ENCODE measurements around the gene FBXO42.
A peak's percentile ranks its signal among the peaks of the same experiment; 100 is the strongest.
"Not testable (repeated sequence)": the region's sequence is repeated elsewhere in the genome, so short reads cannot be mapped to it uniquely, and the experiment has no call there.

The FBXO42 gene

DNA sequence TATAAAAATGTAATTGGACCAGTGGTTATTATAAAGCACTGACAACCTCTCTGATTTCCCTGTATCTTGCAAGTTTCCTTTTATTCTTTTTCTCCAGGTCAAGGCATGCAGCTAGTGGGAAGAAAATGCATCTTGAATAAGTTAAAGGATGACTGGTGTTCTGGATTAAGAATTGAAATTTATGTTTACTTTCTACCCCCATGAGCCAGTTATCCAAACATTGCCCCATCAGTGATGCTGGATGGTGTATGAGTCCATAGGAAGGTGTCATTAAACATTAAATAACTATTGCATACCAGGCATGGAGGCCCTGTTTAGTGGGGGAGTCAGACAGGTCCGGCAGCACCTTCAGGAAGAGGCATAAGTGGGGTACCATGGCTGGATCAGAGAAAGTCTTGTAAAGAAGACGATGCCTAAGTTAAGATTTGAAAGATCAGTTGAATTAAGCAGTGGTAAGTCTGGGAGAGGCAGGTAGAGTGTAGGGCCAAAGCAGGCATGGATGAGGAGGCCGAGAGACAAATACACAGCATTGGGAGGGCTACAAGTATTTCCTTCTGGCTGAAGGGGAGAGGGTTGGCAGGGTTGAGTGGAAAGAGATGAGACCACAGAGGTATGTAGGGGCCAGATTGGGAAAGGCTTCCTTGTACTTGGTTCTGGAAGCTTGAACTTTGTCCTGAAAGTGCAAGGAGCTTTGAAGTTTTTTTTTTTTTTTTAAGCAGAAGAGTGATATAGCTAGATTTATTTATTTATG lies 20.4 kb upstream of the FBXO42 start:
- no peak for FAIRE-seq

DNA sequence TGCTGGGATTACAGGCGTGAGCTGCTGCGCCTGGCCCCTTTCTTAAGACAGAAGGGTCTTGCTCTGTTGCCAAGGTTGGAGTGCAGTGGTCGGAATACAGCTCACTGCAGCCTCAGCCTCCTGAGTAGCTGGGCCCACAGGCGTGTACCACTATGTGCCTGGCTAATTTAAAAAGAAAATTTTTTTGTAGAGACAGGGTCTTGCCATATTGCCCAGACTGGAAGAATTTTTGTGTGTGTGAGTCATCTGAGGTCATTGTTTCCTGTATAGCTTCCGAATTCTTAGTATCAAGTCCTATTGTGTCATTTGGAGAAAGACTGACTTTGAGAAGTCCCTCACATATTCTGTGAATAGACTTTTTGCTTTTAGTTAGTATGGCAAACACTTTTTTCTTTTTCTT lies 19.4 kb upstream of the FBXO42 start:
- DNase-seq (ENCODE audit: insufficient read length, low spot score), result no peak

More for the DNA sequence above, 20.4 kb upstream of the FBXO42 start:
- no peak for DNase-seq (ENCODE audit: insufficient read length, low spot score)

DNA sequence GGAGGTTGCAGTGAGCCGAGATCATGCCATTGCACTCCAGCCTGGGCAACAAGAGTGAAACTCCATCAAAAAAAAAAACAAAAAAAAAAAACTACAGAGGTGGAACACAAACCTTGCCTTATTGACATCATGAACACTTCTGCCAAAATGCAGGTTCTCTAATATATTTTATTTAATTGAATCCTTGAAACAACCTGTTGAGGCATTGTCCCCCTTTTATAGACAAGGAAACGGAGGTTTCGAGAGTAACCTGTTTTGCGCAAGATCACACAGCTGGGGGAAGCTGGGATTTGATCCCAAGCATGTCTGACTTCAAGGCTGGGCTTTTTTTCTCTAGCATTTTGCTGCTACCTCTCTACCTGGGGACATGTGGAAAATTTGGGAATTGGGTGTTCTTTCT lies 17.5 kb upstream of the FBXO42 start:
- no peak for FAIRE-seq
- no peak for DNase-seq (ENCODE audit: insufficient read length, low spot score)

More for the DNA sequence above, 19.4 kb upstream of the FBXO42 start:
- no peak for FAIRE-seq

DNA sequence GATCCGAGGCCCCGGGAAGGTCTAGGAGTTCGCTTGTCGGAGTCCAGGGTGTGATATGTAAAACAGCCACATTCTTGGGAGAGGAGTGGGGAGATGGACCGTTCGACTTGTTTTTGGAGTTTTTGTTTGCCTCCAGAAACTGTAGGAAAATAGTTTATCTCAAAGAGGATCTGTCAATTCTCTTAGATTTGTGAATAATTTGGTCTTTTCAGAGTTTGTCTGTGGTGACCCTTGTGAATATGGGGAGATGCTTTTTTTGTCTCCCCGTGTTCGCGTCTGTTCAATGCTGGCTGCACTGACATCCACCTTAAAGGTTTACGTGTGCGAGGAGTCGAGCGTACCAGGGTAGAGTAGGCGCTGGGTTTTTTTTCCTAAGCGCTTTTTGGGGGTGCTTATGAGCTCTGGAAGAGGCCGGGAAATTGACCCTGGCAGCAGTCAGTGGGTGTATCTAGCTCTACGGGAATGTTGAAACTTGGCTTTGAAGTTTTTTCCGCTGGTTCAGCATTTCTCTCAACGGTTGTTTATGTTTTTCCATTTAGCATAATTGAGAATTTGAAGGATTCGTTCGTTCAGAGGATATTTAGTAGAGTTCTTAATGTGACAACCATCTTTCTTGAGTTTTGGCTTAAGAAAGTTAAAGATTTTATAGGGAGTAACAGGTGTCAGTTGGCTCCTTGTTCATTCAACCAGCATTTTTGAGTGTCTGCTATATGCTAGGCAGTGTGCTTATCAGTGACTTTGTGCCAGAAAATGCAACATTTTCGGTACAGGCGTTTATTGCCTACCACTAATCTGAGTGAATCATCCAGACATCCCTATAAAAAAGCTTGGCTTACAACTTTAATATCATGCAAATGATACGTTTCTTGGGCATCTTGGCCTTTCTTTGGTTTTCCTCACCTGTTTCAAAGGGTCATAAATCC lies 15.9 kb upstream of the FBXO42 start:
- DNase-seq (ENCODE audit: insufficient read length, low spot score) (no peak), FAIRE-seq (no peak)

DNA sequence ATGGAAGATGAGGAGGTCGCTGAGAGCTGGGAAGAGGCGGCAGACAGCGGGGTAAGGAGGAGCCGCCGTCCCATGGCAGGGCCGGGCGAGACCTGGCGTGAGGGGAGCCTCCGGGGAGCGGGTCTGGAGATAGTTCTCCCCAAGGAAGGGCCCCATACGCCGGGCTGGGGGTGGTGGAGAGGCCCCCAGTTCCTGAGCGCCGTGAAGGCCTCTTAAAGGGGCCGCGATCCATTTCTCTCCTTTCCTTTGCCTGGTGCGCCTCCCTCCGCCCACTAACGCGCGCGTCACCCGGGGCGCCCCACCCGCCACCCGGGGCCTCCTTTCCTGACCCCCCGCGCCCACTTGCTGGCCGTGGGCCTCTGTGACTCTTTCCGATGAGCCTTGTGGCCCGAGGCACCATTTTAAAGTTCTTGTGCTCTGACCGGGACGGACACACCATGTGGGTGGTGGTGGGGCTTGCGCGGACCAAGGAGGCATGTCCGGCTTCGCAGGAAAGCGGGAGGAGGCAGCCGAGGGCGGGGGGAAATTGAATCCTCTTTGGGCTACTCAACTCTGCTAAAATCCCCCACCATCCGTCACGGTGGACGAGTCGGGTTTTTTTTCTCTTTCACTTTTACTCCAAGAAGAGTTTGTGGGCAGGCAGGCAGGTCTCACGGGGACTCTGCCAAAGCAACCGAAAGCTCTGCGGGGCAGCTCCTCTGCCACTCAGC lies 15.1 kb upstream of the FBXO42 start:
- no peak for DNase-seq (ENCODE audit: insufficient read length, low spot score)
- no peak for FAIRE-seq

DNA sequence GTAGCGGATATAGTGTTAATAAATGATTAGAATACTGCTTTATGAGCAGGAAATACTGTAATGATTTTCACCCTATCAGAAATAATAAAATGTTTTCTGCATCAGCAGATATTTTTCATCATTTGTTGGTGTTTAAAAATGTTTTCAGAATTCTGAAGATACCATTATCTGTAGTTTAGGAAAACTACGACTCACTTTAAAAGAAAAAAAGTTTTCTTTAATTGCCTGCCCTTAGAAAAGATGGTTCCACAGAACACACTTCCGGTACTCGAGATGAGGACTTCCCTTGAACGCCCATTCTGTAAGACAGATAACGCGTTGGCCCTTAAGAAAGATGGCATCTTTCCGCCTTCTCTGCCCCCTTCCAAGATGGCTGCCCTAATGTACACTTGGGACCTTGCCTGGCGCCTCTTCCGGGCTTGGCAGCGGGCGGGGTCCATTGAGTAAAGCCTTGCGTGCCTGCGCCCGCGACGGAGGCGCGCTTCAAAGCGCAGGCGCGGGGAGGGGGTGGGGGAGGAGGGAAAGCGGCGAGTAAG lies 14.5 kb upstream of the FBXO42 start, which contains the start of gene SZRD1:
Gene SZRD1 (plus strand): TSS at position 521 of the 536 bp plus-strand sequence. CDS start 16 bp downstream, outside the sequence.
- peak; percentile 87 for FAIRE-seq
- peak; percentile 86 for DNase-seq (ENCODE audit: insufficient read length, low spot score)

DNA sequence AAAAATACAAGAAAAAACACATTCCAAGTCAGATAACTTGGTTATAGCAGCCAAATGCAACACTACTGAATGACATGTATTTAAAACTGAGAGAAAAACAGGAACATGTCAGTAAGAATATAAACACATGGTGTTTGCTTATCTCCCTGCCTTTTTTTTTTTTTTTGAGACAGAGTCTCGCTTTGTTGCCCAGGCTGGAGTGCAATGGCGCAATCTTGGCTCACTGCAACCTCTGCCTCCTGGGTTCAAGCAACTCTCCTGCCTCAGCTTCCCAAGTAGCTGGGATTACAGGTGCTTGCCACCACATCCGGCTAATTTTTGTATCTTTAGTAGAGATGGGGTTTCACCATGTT lies 12.8 kb upstream of the FBXO42 start:
- FAIRE-seq; DNase-seq (ENCODE audit: insufficient read length, low spot score): not testable (repeated sequence)

DNA sequence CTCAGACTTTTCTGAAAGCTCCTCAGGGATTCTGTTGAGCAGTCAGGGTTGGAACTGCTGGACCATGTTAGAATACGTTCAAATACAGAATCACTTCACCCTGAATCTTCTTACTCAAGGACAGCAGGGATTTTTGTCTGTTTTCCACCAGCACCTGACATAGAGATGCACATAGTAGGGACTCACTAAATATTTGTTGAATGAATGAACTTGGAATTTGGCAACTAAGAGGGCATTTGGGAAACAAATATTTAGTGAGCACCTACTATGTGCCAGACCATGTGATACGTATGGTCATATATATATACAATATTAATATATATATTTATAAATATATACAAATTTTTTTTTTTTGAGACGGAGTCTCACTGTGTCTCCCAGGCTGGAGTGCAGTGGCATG lies 4.6 kb upstream of the FBXO42 start:
- no peak for DNase-seq (ENCODE audit: insufficient read length, low spot score)
- no peak for FAIRE-seq

DNA sequence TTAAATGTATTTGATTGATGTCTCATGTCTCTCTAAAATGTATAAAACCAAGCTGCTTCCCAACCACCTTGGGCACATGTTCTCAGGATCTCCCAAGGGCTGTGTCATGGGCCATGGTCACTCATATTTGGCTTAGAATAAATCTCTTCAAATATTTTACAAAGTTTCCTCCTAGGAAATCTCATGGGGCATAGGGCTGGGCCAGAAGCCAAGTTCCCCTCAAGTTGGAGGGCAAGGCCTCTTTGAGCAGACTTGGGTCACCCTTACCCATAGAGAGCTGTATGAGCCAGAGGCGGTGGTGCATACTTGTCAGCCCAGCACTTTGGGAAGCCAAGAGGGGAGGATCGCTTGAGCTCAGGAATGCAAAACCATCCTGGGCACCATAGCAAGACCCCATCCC lies 2.3 kb upstream of the FBXO42 start:
- FAIRE-seq, result no peak
- DNase-seq (ENCODE audit: insufficient read length, low spot score), result no peak

DNA sequence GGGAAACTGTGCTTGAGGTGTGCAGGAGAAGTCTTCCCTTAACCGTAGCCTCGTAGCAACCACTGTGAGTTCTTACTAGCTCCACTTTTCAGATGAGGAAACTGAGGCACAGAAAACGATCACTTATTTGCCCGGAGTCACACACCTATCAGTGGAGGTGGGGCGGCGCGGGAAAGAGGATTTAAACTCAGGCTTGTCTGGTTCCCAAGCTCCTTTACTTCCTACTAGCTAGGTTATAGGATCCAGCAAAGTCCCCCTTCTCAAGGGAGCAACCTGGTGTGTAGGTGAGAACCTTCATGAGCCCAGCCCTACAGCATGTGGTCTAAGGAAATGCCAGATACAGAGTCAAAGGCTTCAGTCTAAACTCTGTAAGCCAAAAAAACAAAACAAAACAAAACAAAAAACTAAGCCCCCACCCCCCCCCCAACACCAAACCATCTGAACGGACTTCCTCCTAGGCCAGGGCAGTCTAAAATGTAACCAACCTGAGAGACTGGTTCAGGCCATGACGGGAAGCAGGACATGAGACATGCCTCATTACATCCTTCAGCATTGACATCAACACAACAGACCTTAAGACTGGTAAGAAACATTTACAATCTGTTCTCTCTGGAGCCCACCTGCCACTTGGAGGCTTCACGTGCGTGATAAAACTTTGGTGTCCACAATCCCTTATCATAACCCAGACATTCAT lies 709 bp upstream of the FBXO42 start:
- DNase-seq (ENCODE audit: insufficient read length, low spot score) (no peak), FAIRE-seq (no peak)

DNA sequence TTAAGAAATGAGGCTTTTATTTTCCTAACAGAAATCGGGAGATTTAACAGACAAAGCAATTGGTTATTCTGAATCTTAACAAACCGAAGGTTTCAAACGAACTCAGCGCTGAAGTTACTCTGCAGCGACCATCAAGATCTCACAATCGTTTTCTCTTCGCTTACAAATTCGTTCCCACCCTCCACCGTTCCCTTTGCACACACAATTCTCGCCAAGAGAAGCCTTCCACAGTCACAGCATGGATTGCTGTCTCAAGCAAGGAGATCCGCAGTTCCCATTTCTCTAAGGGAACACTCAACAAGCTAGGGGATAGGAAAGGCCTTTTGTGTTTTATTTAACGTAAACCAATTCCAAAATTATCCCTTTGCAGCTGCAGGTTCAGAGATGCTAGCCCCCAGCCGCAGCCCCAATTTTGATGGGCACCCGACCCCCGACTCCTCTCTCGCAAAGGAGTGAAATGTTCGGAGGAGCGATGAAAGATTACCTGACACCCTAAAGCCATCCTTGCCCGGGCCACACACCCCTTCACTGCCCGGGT lies 755 bp downstream of the FBXO42 start:
- DNase-seq (ENCODE audit: insufficient read length, low spot score) (no peak), FAIRE-seq (no peak)

DNA sequence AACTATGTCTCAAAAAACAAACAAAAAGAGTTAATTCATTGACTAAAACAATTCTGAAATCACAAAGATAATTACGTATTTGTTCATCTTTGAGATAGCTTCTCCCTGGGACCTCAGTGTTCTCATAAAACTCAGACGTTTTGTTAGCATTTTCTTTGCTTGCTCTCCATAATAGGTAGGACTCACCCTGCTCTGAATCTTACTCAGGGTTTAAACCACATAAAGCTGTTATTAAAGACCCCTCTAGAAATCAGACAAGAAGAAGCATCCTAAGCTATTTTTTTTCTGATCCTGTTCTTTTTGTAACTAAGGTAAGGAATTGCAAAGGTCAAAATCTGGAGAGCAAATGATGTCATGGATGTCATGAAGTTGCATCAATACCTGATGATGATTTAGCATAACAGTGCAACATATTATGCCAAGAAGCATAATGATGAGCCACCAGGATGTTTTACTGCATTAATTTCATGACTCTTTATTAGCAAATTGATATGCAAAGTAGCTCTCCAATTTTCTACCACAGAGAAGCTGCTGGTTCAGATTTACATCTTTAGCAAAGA lies 2.4 kb downstream of the FBXO42 start:
- DNase-seq (ENCODE audit: insufficient read length, low spot score) (no peak), FAIRE-seq (no peak)

DNA sequence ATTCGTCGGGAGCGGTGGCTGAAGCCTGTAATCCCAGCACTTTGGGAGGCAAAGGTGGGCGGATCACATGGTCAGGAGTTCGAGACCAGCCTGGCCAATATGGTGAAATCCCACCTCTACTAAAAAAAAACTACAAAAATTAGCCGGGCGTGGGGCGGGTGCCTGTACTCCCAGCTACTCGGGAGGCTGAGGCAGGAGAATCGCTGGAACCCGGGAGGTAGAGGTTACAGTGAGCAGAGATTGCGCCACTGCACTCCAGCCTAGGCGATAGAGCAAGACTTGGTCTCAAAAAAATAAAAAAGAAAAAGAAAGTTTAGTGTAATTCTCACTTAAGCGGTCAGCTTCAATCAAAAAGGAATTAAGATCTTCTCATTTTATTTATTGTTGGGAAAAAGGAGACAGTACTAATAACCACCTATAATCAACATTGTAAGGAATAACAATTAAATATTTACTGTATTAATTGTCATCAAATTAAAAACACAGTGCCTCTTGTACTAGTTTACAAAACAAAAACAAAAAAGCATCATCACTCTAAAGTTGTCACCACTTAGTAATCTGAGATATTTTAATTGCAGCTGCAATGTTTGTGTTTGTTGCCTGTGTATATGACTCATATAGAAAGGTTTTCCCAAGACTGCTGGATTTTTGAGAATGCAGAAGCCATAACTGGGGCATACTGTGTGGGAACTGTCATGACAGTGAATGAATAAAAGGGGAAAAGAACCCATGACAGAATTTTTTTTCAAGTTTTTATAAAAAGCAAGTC lies 3.7 kb downstream of the FBXO42 start:
- no peak for FAIRE-seq
- peak; percentile 62 for DNase-seq (ENCODE audit: insufficient read length, low spot score)

DNA sequence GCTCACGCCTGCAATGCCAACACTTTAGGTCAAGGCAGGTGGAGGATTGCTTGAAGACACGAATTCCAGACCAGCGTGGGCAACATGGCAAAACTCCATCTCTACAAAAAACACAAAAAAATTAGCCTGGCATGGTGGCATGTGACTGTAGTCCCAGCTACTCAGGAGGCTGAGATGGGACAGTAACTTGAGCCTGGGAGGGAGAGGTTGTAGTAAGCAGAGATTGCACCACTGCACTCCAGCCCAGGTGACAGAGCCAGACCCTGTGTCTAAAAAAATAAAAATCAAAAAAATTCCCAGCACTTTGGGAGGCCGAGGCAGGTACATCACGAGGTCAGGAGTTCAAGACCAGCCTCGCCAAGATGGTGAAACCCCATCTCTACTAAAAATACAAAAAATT lies 9.0 kb downstream of the FBXO42 start:
- not testable (repeated sequence) for FAIRE-seq; DNase-seq (ENCODE audit: insufficient read length, low spot score)

DNA sequence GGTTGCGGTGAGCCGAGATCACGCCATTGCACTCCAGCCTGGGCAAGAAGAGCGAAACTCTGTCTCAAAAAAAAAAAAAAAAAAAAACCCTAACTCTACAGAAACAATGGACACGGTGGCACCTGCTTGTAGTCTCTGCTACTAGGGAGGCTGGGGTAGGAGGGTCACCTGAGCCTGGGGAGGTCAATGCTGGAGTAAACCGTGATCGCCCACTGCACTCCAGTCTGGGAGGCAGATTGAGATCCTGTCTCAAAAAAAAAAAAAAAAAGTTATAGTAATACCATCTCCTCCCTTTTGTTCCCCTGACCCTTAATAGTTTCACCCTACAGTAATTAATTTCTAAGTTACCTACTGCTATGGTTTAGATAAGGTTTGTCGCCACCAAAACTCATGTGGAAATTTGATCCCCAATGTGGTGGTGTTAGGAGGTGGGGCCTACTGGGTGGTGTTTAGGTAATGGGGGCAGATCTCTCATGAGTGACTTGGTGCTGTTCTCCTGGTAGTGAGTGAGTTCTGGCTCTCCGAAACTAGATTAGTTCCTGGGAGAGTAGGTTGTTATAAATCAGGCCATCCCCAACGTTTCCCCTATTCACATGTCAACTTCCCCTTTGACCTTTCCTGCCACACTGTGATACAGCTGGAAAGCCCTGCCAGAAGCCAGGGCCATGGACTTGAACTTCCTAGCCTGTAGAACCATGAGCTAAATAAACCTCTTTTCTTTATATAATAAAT lies 9.8 kb downstream of the FBXO42 start:
- FAIRE-seq (no peak), DNase-seq (ENCODE audit: insufficient read length, low spot score) (no peak)

DNA sequence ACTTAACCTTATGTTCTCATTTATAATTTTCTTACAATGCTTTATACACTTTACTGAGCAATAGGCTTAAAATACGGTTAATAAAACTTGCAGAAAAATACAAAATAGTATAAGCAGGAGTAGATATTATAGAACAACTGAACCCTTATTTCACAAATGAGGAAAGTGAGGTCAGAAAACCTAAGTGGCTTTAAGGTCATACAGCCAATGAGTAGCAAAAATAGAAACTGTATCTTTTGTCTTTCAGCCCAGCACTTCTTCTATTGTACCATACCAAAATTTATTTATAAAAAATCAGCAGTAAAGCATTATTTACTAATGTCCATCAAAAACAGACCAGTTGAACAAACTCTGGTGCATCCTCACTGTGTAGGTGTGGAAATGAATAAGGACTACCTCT lies 11.6 kb downstream of the FBXO42 start:
- FAIRE-seq (no peak), DNase-seq (ENCODE audit: insufficient read length, low spot score) (no peak)

DNA sequence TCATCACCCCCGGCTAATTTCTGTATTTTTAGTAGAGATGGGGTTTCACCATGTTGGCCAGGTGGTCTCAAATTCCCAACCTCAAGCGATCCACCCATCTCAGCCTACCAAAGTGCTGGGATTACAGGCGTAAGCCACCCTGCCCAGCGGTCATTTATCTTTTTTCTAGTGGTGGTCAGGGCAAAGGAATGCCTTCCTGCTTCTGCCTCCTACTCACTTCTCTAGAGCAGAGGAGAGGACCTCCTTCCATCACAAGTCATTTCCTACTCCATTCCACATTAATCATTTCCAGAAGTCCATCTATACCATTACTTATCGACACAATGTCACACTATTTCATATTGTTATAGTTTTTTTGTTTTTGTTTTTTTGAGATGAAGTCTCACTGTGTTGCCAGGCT lies 13.3 kb downstream of the FBXO42 start:
- DNase-seq (ENCODE audit: insufficient read length, low spot score) (no peak), FAIRE-seq (no peak)

DNA sequence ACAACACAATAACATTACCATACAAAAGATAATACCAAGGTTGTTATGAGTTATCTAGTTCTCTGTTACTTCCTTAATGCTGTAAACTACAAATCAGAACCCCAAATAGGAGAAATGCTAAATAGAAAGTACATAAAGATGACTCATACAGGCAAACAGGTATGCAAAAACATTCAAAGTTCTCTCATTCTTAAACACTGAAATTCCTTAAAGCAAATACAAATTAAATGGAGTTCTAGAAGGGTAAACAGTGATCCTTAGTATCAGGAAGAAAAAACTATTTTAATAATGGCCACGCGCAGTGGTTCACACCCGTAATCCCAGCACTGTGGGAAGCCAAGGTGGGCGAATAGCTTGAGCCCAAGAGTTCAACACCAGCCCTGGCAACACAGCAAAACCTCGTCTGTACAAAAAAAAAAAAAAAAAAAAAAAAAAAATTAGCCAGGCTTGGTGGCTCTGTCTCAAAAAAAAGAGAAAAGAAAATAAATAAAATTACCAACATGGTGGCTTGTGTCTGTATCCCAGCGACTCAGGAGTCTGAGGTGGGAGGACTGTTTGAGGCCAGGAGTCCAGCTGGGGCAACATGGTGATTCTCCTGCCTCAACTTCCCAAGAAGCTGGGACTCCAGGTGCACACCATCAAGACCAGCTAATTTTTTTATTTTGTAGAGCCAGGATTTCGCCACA lies 17.5 kb downstream of the FBXO42 start:
- no peak for DNase-seq (ENCODE audit: insufficient read length, low spot score)
- FAIRE-seq, result no peak

All from HTR-8/SVneo (cell line).